Jurkat, Clone E6-1 (cell line): ENCODE data around the gene TMEM88.

Source experiments
- DNase-seq: peaks from one replicate; pipeline ENCODE4 v3.0.0-alpha.2; 2011; ENCODE audit warnings: low read depth, low spot score
- H3K4me3 ChIP-seq: 2 replicates; pipeline ENCODE4 v1.5.1; 2011; ENCODE audit warnings: mild to moderate bottlenecking, low read length, control low read depth, moderate library complexity

Gene TMEM88

GRCh38 chr17:7897090-7897489, 42.2 kb downstream of the TMEM88 start:
- DNase-seq: no peak

DNA sequence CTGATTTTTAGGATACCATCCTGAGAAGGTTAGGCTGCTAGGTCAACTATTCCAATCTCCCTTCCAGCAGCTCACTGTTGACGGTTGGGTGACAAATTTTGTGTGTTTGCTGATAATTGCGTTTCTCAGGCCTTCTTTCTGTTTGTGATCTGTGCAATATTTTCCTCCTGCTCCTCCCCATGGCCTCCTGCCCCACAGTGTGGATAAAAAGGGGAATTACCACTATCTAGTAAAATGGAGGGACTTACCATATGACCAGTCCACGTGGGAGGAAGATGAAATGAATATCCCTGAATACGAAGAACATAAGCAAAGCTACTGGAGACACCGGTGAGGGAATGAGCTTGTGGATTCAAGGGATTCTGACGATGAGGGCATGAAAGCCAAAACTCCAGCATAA, 42.9 kb downstream of the TMEM88 start:
- no peak overlapping the region for H3K4me3 ChIP-seq
- DNase-seq: no peak

More at GRCh38 chr17:7897090-7897489, 42.2 kb downstream of the TMEM88 start:
- H3K4me3 ChIP-seq: no peak overlapping the region

DNA sequence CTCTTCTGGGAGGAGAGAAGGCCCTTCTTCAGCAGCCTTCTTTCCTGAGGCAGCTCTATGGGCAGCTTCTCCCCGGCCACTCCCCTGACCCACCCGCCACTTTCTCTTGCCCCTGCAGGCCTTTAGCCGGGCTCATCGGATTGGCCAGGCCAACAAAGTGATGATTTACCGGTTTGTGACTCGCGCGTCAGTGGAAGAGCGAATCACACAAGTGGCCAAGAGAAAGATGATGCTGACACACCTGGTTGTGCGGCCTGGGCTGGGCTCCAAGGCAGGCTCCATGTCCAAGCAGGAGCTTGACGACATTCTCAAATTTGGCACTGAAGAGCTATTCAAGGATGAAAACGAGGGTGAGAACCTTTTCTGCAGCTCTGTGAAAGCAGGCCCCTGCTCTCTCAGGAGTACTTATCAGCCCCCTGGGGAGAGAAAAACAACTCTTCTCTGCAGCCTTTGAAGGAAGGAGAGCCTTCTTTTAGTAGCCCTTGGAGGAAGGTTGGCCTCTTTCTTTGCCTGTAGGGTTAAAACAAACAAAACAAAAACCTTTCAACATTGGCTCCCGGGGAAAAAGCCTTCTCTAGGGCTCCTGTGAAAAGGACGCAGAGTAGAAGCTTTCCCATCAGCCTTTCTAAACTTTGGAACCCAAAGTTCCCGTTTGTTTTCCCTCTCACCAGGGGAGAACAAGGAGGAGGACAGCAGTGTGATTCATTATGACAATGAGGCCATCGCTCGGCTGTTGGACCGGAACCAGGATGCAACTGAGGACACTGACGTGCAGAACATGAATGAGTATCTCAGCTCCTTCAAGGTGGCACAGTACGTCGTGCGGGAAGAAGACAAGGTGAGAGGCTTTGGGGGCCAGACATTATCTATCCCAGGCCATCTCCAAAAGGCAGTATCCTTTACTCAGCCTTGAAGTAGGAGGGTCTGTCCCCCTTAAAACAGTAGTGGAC, 48.6 kb downstream of the TMEM88 start:
- no peak for DNase-seq
- H3K4me3 ChIP-seq: no peak overlapping the region
